Neuronal stem cell (in vitro differentiated cells): ENCODE measurements around the gene PFN3.
A peak's percentile ranks its signal among the peaks of the same experiment; 100 is the strongest.

Source experiments
- DNase-seq: peaks from one replicate; pipeline ENCODE4 v3.0.0-alpha.2; 2013; ENCODE audit warnings: low spot score
- H2AFZ ChIP-seq: one replicate; pipeline ENCODE4 v1.6.1; 2013; ENCODE audit warnings: mild to moderate bottlenecking, low read length, inconsistent platforms
- H2AK5ac ChIP-seq: 2 replicates; pipeline ENCODE4 v1.6.1; 2013; ENCODE audit warnings: low read depth, mild to moderate bottlenecking, inconsistent platforms, low read length, moderate library complexity, mixed read lengths
- H2BK120ac ChIP-seq: 2 replicates; pipeline ENCODE4 v1.6.1; 2013; ENCODE audit warnings: low read depth, mild to moderate bottlenecking, inconsistent platforms, low read length, moderate library complexity, mixed read lengths
- H2BK12ac ChIP-seq: one replicate; pipeline ENCODE4 v1.6.1; 2013; ENCODE audit warnings: low read length, inconsistent platforms
- H2BK15ac ChIP-seq: 2 replicates; pipeline ENCODE4 v1.6.1; 2013; ENCODE audit warnings: mild to moderate bottlenecking, low read length, inconsistent platforms, mixed read lengths
- H2BK5ac ChIP-seq: one replicate; pipeline ENCODE4 v1.6.1; 2013; ENCODE audit warnings: inconsistent platforms, mild to moderate bottlenecking, low read length, moderate library complexity
- H3K14ac ChIP-seq: one replicate; pipeline ENCODE4 v1.6.1; 2013; ENCODE audit warnings: low read length, inconsistent platforms
- H3K18ac ChIP-seq: 2 replicates; pipeline ENCODE4 v1.6.1; 2013; ENCODE audit warnings: low read length, inconsistent platforms
- H3K23ac ChIP-seq: 2 replicates; pipeline ENCODE4 v1.6.1; 2013; ENCODE audit warnings: low read depth, mild to moderate bottlenecking, mixed read lengths, low read length, inconsistent platforms; ENCODE audit not compliant: poor library complexity
- H3K27ac ChIP-seq: replicated peaks from 3 replicates; pipeline ENCODE4 v1.5.1; 2013; ENCODE audit warnings: low read length, inconsistent platforms
- H3K27me3 ChIP-seq, 3 experiments: 2 replicates each; pipeline ENCODE4 v1.6.1; 2013; ENCODE audit warnings: low read length in 3 of 3, mild to moderate bottlenecking in 2 of 3, inconsistent platforms in 1 of 3, low read depth in 1 of 3, mixed read lengths in 1 of 3, moderate library complexity in 1 of 3; ENCODE audit not compliant: control insufficient read depth in 3 of 3, insufficient read depth in 3 of 3
- H3K36me3 ChIP-seq, 2 donors: replicated peaks in 1 of 2; 2 replicates each; pipeline ENCODE4 v1.6.1; 2013; ENCODE audit warnings: low read length in 2 of 2; ENCODE audit not compliant: control insufficient read depth in 2 of 2, insufficient read depth in 2 of 2
- H3K4ac ChIP-seq: 2 replicates; pipeline ENCODE4 v1.6.1; 2013; ENCODE audit warnings: inconsistent platforms, mild to moderate bottlenecking, low read length, moderate library complexity
- H3K4me1 ChIP-seq, 2 donors: 1 replicate in 1 of 2; 2 replicates in 1 of 2; pipeline ENCODE4 v1.6.1; 2013; ENCODE audit warnings: low read length in 2 of 2, low read depth in 1 of 2; ENCODE audit not compliant: control insufficient read depth in 2 of 2, insufficient read depth in 1 of 2
- H3K4me2 ChIP-seq: one replicate; pipeline ENCODE4 v1.6.1; 2013; ENCODE audit warnings: mild to moderate bottlenecking, low read length, inconsistent platforms; ENCODE audit not compliant: insufficient read depth, poor library complexity, severe bottlenecking
- H3K4me3 ChIP-seq, 2 donors: 2 replicates each; pipeline ENCODE4 v1.5.1; 2013; ENCODE audit warnings: low read length in 2 of 2, mild to moderate bottlenecking in 2 of 2, inconsistent platforms in 1 of 2, moderate library complexity in 1 of 2
- H3K79me1 ChIP-seq: one replicate; pipeline ENCODE4 v1.6.1; 2013; ENCODE audit warnings: low read depth, mild to moderate bottlenecking, inconsistent platforms, low read length, moderate library complexity
- H3K9ac ChIP-seq: one replicate; pipeline ENCODE4 v1.6.1; 2013; ENCODE audit warnings: mild to moderate bottlenecking, low read depth, low read length, inconsistent platforms; ENCODE audit not compliant: poor library complexity
- H3K9me3 ChIP-seq, 2 donors: replicated peaks in 1 of 2; 2 replicates each; pipeline versions ENCODE3 to v1.6.1; 2013; ENCODE audit warnings: low read length in 2 of 2, mild to moderate bottlenecking in 2 of 2, inconsistent platforms in 1 of 2, low read depth in 1 of 2, mixed read lengths in 1 of 2, moderate library complexity in 1 of 2; ENCODE audit not compliant: control insufficient read depth in 2 of 2, insufficient read depth in 1 of 2
- H4K8ac ChIP-seq: one replicate; pipeline ENCODE4 v1.6.1; 2013; ENCODE audit warnings: low read depth, mild to moderate bottlenecking, inconsistent platforms, low read length, moderate library complexity
- H4K91ac ChIP-seq: one replicate; pipeline ENCODE4 v1.6.1; 2013; ENCODE audit warnings: low read length, low read depth, mild to moderate bottlenecking, inconsistent platforms; ENCODE audit not compliant: poor library complexity
- WGBS, 2 donors: extraction: QIAGEN DNeasy Blood & Tissue Kit; methylation state at CpG; one replicate each; pipeline ENCODE4 v1.1.7; 2013; ENCODE audit warnings: missing lambda C conversion rate in 2 of 2, mixed read lengths in 1 of 2; ENCODE audit not compliant: insufficient read length in 2 of 2, insufficient replicate concordance in 1 of 2; ENCODE audit errors: extremely low coverage in 2 of 2; 5-methylcytosine and 5-hydroxymethylcytosine counted together

PFN3 gene

GRCh38 chr5:177371120-177372033, 29.1 kb downstream of the PFN3 start:
- no peak overlapping the region for H4K8ac ChIP-seq
- peak overlapping the region; percentile 96 for H3K18ac ChIP-seq
- peak overlapping the region; percentile 91 for H2BK15ac ChIP-seq
- H3K4ac ChIP-seq, result no peak overlapping the region
- peak overlapping the region; percentile 67 for H3K23ac ChIP-seq
- H3K4me3 ChIP-seq, result peak overlapping the region; percentile 61 to 75
- H4K91ac ChIP-seq, result no peak overlapping the region
- H3K27me3 ChIP-seq, result peaks cover 0 to 14% (median 0%) of the 10 kb centered on the region in 3 experiments
- peak overlapping the region; percentile 82 for H3K27ac ChIP-seq
- peak overlapping the region; percentile 5 for H3K14ac ChIP-seq
- H2BK12ac ChIP-seq, result no peak overlapping the region
- no CpG with 5 or more reads among the region's 26 CpGs for WGBS, 2 donors
- peak overlapping the region; percentile 89 for H3K9ac ChIP-seq
- no peak overlapping the region for H2BK5ac ChIP-seq
- H3K9me3 ChIP-seq, result peaks cover 0 to 2% of the 10 kb centered on the region in 2 donors
- H3K36me3 ChIP-seq, result peaks cover 2 to 7% of the 10 kb centered on the region in 2 donors
- H2AK5ac ChIP-seq, result peak overlapping the region; percentile 82
- no peaks in the 10 kb centered on the region for H3K79me1 ChIP-seq
- H2BK120ac ChIP-seq, result no peak overlapping the region
- DNase-seq, result no peak
- peaks cover 7 to 12% of the 10 kb centered on the region in 2 donors for H3K4me1 ChIP-seq
- H2AFZ ChIP-seq, result peak overlapping the region; percentile 92
- H3K4me2 ChIP-seq, result peak overlapping the region; percentile 83

DNA sequence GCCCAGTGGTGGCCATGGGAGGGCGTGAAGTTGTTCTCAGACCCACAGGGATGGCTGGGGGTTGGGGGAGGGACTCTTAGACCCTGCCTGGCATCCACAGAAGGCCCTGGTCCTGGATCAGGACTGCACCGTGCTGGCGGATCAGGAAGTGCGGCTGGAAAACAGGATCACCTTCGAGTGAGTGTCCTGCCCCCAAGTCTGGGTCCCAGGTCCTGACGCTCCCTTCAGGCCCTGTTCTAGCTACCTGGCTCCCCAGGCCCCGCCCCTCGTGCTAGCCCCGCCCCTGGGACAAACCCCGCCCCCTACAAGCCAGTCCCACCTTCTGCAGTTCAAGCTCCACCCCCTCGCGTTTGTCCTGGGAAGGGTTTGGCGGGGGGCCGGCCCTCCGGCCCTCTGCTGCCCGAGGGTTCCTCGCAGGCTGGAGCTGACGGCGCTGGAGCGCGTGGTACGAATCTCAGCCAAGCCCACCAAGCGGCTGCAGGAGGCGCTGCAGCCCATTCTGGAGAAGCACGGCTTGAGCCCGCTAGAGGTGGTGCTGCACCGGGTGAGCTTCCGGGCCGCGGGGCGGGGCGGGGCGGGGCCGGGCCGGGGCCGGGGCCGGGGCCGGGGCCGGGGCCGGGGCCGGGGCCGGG, 29.9 kb downstream of the PFN3 start:
- Histone ChIP-seq H3K27me3 (peaks cover 0 to 14% (median 0%) of the 10 kb centered on the region in 3 experiments), H2BK12ac (peak overlapping the region; percentile 26), H4K91ac (no peak overlapping the region), H3K4me1 (peaks cover 14 to 18% of the 10 kb centered on the region in 2 donors), H3K4me2 (peak overlapping the region; percentile 83), H2BK5ac (peak overlapping the region; percentile 44), H4K8ac (peak overlapping the region; percentile 66), H2BK15ac (peak overlapping the region; percentile 10), H2BK120ac (no peak overlapping the region), H3K27ac (peak overlapping the region; percentile 82), H3K36me3 (peaks cover 2 to 7% of the 10 kb centered on the region in 2 donors), H3K4me3 (peak overlapping the region in 1 of 2 donors; percentile 61), H2AK5ac (peak overlapping the region; percentile 43), H3K14ac (no peak overlapping the region), H3K18ac (peak overlapping the region; percentile 81), H3K23ac (peak overlapping the region; percentile 67), H3K4ac (peak overlapping the region; percentile 26), H3K9ac (no peak overlapping the region), H3K9me3 (peaks cover 0 to 2% of the 10 kb centered on the region in 2 donors), H3K79me1 (no peaks in the 10 kb centered on the region), H2AFZ (peak overlapping the region; percentile 92)
- DNase-seq, result peak; percentile 91
- WGBS, 2 donors, result no CpG with 5 or more reads among the region's 42 CpGs

- peak overlapping the region; percentile 26 for H3K4ac ChIP-seq
- peaks cover 0 to 2% of the 10 kb centered on the region in 2 donors for H3K9me3 ChIP-seq
- WGBS, 2 donors, result no CpG with 5 or more reads among the region's 11 CpGs
- H2BK15ac ChIP-seq, result peak overlapping the region; percentile 10
- peaks cover 2 to 7% of the 10 kb centered on the region in 2 donors for H3K36me3 ChIP-seq
- no peak overlapping the region for H2BK120ac ChIP-seq
- H3K4me2 ChIP-seq, result no peak overlapping the region
- no peak overlapping the region for H3K4me3 ChIP-seq
- no peak overlapping the region for H4K91ac ChIP-seq
- H2BK12ac ChIP-seq, result peak overlapping the region; percentile 26
- H3K79me1 ChIP-seq, result no peaks in the 10 kb centered on the region
- H2BK5ac ChIP-seq, result peak overlapping the region; percentile 44
- H2AK5ac ChIP-seq, result peak overlapping the region; percentile 43
- H4K8ac ChIP-seq, result peak overlapping the region; percentile 66
- H3K14ac ChIP-seq, result no peak overlapping the region
- no peak for DNase-seq
- peaks cover 14 to 19% of the 10 kb centered on the region in 2 donors for H3K4me1 ChIP-seq
- H3K27me3 ChIP-seq, result peaks cover 0 to 14% (median 0%) of the 10 kb centered on the region in 3 experiments
- H3K23ac ChIP-seq, result no peak overlapping the region
- peak overlapping the region; percentile 6 for H3K9ac ChIP-seq
- H3K27ac ChIP-seq, result no peak overlapping the region
- H2AFZ ChIP-seq, result no peak overlapping the region
- H3K18ac ChIP-seq, result peak overlapping the region; percentile 81
Observed at GRCh38 chr5:177369645-177370440, 30.6 kb downstream of the PFN3 start.
